HG02973 (cell line): ENCODE data around the gene PDE7B.

Experiments
- ATAC-seq: cut with Tn5 transposase; IDR thresholded peaks from one replicate; pipeline ENCODE4 v1.9.1; 2021; ENCODE audit warnings: moderate library complexity; ENCODE audit not compliant: unreplicated experiment

The PDE7B gene

GRCh38 chr6:135922746-135923145 lies 71.2 kb downstream of the PDE7B start:
- ATAC-seq = no peak

- ATAC-seq = no peak
These were observed 81.2 kb downstream of the PDE7B start for GRCh38 chr6:135932651-135933050.

GRCh38 chr6:135935941-135936601 lies 84.6 kb downstream of the PDE7B start:
- ATAC-seq = no peak

GRCh38 chr6:135936606-135937005 lies 85.1 kb downstream of the PDE7B start:
- ATAC-seq = no peak

- ATAC-seq = no peak
These were observed 85.6 kb downstream of the PDE7B start for GRCh38 chr6:135937106-135937505.

GRCh38 chr6:135938576-135939207 lies 87.2 kb downstream of the PDE7B start:
- no peak for ATAC-seq

- no peak for ATAC-seq
These were observed 87.7 kb downstream of the PDE7B start for GRCh38 chr6:135939208-135939591.

DNA sequence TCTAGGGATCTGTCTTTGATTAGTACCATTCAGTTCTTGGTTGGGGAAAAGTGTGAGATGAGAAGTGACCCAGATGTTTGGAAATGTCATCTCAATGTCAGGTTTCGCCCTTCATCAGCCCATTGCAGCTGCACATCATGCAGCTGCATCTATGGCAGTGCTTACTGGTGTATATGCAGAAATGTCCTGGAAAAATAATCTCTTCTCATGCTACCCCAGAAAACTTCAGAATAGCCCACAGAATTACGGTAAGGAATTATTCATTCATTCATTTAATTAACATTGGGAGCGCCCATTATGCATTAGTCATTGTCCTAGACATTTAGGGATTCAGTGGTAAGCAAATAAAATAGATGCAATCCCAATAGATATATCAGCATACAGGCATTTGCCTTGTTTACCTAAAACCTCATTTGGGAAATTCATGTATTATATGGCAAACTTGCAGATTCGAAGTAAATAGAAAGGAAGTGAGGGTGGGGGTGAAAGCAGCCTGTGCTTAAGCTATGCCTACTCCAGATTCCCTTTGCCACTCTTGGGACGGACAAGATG lies 89.2 kb downstream of the PDE7B start:
- ATAC-seq = no peak

DNA sequence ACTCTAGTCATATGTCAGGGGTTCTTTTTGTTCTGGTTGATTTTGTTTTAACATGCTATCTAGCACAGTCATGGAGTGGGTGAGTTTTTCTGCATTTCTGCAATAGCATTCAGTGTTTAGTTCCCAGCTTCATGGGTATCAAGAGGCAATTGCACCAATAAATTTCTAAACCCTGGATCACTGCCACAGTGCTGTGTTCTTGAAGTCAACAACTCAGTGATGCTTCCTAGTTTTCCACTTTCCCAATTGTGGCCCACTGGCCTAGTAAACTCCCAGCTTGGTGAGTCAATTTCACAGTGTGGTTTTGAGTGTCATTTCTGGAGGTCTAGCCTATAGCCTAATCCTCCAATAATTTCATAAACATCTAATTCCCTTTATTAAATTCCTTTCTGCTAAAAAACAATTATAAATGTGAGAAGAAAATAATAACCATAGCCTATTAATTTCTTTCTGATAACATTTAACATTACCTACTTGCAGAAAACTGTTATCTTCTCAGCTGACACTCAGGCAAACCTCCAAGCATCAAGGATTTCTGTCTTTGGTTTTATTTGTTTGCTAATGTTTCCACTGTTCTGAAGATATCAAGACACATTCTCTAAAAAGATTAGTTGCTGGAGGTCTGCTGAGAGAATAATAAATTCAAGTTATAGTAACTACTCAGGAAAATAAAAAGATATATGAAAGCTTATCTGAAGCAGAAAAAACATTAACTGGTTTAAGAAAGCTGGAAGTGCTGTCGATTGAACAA lies 89.9 kb downstream of the PDE7B start:
- ATAC-seq = no peak

DNA sequence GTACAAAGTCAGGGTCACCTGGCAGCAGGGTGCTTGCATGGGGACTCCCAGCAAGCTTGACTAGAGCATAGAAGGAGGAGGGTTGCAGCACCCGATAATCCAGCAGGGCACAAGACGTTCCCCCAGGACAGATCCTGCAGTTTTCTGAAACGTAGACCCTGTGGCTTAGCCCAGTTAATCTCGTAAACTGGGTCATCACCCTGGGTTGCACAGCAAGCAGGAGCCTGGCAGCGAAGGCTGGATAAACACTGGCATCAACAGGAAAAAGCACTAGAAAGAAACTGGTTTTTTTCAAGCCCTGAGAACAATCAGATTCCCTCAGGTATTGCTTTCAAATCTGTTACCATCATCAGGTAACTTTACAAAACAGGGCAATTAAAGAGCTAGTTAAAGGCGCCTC lies 92.6 kb downstream of the PDE7B start:
- ATAC-seq = no peak

DNA sequence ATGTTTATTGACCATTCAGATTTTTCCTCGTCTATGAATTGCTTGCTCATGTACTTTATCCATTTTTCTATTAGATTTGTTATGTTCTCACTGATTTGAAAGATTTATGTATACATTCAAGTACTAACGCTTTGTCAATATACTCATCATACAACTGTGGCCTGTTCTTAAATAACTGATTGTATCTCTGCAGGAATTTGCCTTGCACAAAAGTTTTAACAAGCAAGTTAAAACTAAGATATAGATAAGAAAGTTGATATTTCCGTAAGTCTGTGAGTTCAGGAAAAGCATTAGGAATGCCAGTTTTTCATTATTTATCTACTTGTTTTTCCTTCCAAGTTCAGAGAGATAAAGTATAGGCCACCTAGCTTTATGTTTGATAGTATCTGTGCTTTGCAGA lies 95.2 kb downstream of the PDE7B start:
- ATAC-seq = no peak

GRCh38 chr6:135950669-135951068 lies 99.2 kb downstream of the PDE7B start:
- no peak for ATAC-seq

GRCh38 chr6:135951169-135951568 lies 99.7 kb downstream of the PDE7B start:
- ATAC-seq = no peak

DNA sequence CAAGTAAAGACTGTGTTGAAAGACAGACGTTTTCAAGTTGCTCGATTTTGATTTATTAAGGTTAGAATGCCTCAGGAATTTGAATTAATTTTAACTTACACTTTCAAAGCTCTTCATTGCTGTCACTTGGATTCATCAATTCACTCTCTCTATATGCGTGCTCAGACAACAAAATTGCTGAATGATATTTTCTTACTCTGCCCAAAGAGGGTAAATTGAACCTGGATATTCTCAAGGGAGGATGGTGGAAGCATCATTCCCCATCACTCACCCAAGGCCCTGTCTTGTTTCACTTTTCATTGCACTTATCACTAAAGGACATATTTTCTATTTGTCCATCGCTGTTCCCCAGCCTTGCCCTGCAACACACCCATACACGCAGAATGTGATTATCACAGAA lies 102.3 kb downstream of the PDE7B start:
- ATAC-seq = no peak

- no peak for ATAC-seq
These were observed 103.6 kb downstream of the PDE7B start for GRCh38 chr6:135955099-135955498.

- no peak for ATAC-seq
These were observed 111.2 kb downstream of the PDE7B start for GRCh38 chr6:135962731-135963130.

GRCh38 chr6:135970750-135971149 lies 119.2 kb downstream of the PDE7B start:
- no peak for ATAC-seq

DNA sequence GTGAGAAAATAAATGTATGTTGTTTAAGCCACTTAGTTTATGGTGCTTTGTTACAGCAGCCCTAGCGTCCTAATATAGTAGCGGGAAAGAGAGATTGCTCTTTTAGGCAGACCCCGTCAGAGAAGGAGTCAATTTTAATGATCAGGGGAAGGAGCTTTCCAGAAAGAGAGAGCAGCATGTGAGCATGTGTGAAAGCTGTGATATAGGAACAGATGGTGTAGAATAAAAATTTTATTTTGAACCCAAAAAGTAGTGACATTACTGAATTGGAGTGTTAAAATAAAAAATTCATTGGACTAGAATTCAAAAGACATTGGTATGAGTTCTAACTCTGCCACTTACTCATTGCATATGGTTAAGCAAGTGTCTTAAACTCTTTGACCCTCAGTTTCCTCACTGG lies 119.8 kb downstream of the PDE7B start:
- no peak for ATAC-seq

DNA sequence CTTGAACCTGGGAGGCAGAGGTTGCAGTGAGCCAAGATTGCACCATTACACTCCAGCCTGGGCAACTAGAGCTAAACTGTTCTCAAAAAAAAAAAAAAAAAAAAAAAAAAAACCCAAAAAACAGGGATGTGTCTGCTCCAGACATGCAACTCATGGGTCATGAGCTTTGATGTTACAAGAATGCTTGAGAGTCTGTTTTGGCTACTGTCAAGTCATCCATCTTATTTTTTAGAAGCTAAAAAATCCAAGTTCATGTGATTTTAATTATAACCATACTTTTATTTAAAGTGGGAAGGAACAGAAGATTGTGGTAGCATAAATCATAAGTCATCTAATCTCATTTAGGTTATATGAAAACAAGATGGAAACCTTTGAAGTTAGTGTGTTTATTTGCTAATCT lies 120.6 kb downstream of the PDE7B start:
- ATAC-seq = no peak

GRCh38 chr6:135972586-135972985 lies 121.1 kb downstream of the PDE7B start:
- no peak for ATAC-seq

DNA sequence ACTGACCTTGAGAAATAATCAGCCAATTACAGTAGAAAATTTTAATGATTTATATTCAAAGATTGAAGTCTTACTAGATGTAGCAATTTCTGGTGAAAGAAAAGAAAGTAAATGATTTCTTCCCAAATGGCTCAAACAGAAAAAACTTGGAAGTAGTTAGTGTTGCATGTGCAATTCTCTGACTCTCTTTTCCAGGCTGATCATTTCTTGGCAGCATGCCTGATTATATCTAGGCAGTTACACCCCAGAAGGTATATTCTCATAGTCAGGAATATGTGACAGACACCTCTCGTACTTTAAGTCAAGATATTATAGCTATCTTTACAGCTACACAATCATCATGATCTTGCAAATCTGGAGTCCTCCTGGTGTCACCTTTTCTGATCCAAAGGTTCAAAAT lies 122.9 kb downstream of the PDE7B start:
- ATAC-seq = no peak

DNA sequence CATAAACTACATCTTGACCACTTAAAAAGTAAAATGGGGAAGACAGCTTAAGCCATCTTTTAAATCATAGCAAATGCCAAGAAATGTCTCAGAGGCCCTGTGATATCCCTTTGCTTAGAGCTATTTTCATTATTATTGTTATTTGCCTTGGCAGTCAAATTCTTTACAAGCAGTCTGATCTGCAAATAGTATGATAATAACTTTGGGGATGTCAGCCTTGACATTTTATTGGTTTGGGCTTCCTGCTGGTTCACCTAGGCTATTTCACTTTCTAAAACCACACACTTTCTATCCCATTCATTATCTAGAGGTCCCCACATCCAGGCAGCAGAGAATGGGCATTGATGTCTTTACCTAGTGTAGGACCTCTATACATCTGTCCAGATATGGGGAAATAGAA lies 125.1 kb downstream of the PDE7B start:
- no peak for ATAC-seq
